IMR-90 (cell line): ENCODE results near the gene ZXDA.

ENCODE experiments used
- CEBPB ChIP-seq: IDR thresholded peaks from 2 replicates; pipeline ENCODE4 v1.6.1; 2012; ENCODE audit warnings: low read depth, low read length, improper control_type of control experiment
- CHD1 ChIP-seq: IDR thresholded peaks from 2 replicates; pipeline ENCODE4 v1.6.1; 2012; ENCODE audit warnings: low read depth, low read length, improper control_type of control experiment
- FOS ChIP-seq: fragments of 150-350 bp; IDR thresholded peaks from 2 replicates; pipeline ENCODE4 v1.6.1; 2016; ENCODE audit warnings: low read depth, low read length
- MAFK ChIP-seq: IDR thresholded peaks from 2 replicates; pipeline ENCODE4 v1.6.1; 2012; ENCODE audit warnings: low read depth, low read length, improper control_type of control experiment
- MAZ ChIP-seq: IDR thresholded peaks from 2 replicates; pipeline ENCODE4 v1.6.1; 2012; ENCODE audit warnings: low read depth, mild to moderate bottlenecking, low read length, improper control_type of control experiment, moderate library complexity, borderline replicate concordance
- MXI1 ChIP-seq: IDR thresholded peaks from 2 replicates; pipeline ENCODE4 v1.6.1; 2012; ENCODE audit warnings: low read depth, mild to moderate bottlenecking, low read length, moderate library complexity, borderline replicate concordance
- NFE2L2 ChIP-seq: fragments of 150-350 bp; IDR thresholded peaks from 2 replicates; pipeline ENCODE4 v1.6.1; 2016; ENCODE audit warnings: low read depth, mild to moderate bottlenecking, low read length
- POLR2A ChIP-seq: IDR thresholded peaks from 2 replicates; pipeline ENCODE4 v1.6.1; 2012; ENCODE audit warnings: mild to moderate bottlenecking, low read depth, low read length
- RAD21 ChIP-seq: IDR thresholded peaks from 2 replicates; pipeline ENCODE4 v1.6.1; 2012; ENCODE audit warnings: low read length, improper control_type of control experiment
- RCOR1 ChIP-seq: IDR thresholded peaks from 2 replicates; pipeline ENCODE4 v1.6.1; 2012; ENCODE audit warnings: mild to moderate bottlenecking, low read length, improper control_type of control experiment; ENCODE audit not compliant: insufficient replicate concordance
- RFX5 ChIP-seq: IDR thresholded peaks from 2 replicates; pipeline ENCODE4 v1.8.0; 2012; ENCODE audit warnings: low read depth, mild to moderate bottlenecking, low read length, moderate library complexity
- SMC3 ChIP-seq: fragments of 150-350 bp; IDR thresholded peaks from 2 replicates; pipeline ENCODE4 v1.6.1; 2016; ENCODE audit warnings: low read depth, mild to moderate bottlenecking, antibody characterized with exemption, low read length, moderate library complexity
- TF ChIP-seq, protein P1 (sequence below): conservative IDR thresholded peaks from 2 replicates; pipeline ENCODE4 v1.5.1; 2012; ENCODE audit warnings: mild to moderate bottlenecking, low read depth, low read length, improper control_type of control experiment

GRCh38 chrX:57918750-57919436, 8.6 kb upstream of the ZXDA start:
- TF ChIP-seq POLR2A (no peak), RFX5 (no peak), MXI1 (no peak), CEBPB (no peak), RCOR1 (no peak), RAD21 (peak; percentile 40), SMC3 (peak; percentile 54), FOS (no peak), NFE2L2 (no peak), CHD1 (no peak), MAFK (no peak), MAZ (no peak)
- TF ChIP-seq, protein P1, sequence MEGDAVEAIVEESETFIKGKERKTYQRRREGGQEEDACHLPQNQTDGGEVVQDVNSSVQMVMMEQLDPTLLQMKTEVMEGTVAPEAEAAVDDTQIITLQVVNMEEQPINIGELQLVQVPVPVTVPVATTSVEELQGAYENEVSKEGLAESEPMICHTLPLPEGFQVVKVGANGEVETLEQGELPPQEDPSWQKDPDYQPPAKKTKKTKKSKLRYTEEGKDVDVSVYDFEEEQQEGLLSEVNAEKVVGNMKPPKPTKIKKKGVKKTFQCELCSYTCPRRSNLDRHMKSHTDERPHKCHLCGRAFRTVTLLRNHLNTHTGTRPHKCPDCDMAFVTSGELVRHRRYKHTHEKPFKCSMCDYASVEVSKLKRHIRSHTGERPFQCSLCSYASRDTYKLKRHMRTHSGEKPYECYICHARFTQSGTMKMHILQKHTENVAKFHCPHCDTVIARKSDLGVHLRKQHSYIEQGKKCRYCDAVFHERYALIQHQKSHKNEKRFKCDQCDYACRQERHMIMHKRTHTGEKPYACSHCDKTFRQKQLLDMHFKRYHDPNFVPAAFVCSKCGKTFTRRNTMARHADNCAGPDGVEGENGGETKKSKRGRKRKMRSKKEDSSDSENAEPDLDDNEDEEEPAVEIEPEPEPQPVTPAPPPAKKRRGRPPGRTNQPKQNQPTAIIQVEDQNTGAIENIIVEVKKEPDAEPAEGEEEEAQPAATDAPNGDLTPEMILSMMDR, result peak; percentile 50
